GM19324 (cell line): ENCODE measurements around the gene HSPD1.
"Not testable (repeated sequence)": the region's sequence is repeated elsewhere in the genome, so short reads cannot be mapped to it uniquely, and the experiment has no call there.

Experiments used
- ATAC-seq: cut with Tn5 transposase; IDR thresholded peaks from one replicate; pipeline ENCODE4 v1.9.1; 2021; ENCODE audit warnings: mild to moderate bottlenecking, moderate library complexity; ENCODE audit not compliant: unreplicated experiment, low FRiP score

HSPD1 gene

DNA sequence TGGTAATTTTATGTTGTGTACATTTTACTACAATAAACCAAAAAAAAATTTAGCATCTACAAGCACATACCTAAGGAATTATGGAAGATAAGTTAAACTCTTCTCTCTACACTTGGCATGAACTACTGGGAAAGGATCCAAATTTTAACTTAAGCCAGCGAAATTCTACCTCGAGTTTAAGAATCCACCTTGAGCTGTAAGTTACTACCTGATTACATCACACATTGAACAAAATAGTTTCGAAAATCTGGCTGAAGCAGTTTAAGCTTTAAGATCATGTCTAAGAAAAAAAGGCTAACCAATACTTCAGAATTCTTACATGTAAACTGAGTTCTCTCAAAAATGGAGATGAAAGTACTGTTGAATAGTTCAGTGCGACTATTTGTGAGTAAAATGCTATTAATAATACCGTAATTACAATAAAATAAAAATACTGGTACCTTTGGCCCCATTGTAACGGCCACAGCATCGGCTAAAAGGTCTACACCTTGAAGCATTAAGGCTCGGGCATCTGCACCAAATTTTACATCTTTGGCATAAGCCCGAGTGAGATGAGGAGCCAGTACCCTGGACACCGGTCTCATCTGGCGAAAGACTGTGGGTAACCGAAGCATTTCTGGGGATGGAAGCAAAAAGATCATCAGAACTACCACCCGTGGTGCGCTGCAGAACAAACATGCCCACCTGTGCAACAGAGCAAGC is 1.3 kb downstream of the HSPD1 start:
- no peak for ATAC-seq

DNA sequence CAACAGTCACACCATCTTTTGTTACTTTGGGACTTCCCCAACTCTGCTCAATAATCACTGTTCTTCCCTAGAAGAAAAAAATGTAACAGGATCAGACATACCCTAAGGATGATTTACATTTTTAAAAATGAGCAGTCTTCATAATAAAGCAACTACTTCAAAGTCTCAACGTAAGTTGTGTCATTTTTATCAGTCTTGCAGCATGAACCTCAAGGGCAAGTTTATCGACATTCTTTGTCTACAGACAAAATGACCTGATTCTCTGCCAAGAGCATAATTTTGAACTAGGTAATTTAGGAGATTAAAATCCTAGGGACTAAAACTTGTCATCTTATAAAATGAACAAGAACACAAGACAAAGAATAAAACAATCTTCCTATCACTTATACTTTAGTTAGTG is 2.3 kb downstream of the HSPD1 start:
- ATAC-seq, result no peak

DNA sequence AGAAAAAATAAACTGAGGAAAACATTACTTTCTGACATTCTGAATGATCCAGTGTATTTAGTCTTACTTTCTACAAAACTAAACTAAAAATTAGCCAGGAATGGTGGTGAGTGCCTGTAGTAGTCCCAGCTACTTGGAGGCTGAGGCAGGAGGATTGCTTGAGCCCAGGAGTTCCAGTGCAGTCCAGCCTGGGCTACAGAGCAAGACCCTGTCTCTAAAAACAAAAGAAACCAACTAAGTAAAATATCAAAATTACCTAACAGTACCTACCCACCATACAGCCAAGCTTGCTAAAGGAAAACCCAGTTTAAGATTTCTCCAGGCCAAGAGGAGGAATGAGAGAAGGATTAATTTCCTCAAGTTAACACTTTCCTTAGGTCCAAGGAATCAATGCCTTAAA is 2.9 kb downstream of the HSPD1 start:
- ATAC-seq, result no peak

DNA sequence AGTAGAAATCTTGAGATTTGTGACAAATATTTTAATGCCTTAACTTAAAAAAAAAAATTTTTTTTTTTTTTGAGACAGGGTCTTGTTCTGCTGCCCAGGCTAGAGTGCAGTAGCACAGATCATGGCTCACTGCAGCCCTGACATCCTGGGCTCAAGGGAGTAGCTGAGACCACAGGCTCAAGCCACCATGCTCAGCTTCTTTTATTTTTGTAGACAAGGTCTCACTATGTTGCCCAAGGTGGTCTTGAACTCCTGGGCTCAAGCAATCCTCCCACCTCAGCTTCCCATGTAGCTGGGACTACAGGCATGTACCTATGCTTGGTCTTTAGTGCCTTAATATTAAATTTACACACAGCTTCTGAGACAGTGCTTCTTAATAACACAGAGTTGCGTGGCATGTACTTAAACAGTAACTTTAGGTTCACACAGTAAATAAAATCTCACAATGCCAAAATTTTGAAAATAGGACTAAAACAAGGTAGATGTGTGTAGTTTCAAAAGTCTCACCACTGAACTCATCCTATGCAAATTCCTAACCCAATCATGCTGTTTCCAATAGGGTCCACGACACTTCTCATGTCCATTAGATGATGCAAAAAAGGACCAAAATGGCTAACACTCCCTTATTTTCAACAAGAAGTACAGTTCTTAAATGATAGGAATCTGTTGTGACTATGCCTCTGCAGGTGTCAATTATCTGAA is 4.1 kb downstream of the HSPD1 start:
- ATAC-seq, result no peak

DNA sequence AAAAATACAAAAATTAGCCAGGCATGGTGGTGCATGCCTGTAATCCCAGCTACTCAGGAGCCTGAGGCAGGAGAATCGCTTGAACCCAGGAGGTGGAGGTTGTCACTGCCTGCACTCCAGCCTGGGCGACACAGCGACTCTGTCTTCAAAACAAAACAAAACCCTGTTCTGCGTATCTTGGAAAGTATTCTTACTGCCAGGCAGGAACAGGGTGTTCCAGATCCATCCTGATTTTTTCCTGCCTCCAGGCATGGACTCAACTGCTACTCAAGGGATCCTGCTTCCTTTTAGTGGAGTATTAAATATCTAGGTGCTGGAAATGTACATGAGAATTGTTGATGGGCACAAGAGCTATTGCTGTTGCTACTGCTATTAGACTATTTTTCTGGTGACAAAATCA is 12.3 kb downstream of the HSPD1 start:
- no peak for ATAC-seq

DNA sequence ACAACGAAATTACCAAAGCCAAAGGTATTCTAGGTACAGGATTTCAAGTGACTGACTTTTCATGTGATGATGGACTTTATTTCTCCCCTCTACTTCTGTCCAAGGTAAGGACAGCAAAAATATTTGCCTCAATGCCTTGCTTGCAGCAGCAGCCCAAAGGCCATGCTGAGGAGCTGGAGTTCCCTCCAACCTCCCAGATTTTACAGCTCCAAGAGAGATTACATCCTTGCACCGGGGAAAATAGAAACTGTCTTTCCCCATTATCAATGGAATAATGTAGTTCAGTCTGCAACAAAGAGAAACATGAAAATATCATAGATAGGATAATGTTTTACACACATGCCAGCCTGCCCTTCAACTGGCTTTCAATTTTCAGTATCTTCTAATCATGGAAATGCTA is 13.5 kb downstream of the HSPD1 start:
- ATAC-seq, result no peak

DNA sequence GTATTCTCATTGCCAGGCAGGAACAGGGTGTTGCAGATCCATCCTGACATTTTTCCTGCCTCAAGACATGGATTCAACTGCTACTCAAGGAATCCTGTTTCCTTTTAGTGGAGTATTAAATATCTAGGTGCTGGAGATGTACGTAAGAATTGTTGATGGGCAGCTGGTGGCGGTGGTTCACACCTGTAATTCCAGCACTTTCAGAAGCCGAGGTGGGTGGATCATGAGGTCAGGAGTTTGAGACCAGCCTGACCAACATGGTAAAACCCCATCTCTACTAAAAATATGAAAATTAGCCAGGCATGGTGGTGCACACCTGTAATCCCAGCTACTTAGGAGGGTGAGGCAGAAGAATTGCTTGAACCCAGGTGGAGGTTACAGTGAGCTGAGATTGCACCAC is 15.4 kb downstream of the HSPD1 start:
- not testable (repeated sequence) for ATAC-seq

DNA sequence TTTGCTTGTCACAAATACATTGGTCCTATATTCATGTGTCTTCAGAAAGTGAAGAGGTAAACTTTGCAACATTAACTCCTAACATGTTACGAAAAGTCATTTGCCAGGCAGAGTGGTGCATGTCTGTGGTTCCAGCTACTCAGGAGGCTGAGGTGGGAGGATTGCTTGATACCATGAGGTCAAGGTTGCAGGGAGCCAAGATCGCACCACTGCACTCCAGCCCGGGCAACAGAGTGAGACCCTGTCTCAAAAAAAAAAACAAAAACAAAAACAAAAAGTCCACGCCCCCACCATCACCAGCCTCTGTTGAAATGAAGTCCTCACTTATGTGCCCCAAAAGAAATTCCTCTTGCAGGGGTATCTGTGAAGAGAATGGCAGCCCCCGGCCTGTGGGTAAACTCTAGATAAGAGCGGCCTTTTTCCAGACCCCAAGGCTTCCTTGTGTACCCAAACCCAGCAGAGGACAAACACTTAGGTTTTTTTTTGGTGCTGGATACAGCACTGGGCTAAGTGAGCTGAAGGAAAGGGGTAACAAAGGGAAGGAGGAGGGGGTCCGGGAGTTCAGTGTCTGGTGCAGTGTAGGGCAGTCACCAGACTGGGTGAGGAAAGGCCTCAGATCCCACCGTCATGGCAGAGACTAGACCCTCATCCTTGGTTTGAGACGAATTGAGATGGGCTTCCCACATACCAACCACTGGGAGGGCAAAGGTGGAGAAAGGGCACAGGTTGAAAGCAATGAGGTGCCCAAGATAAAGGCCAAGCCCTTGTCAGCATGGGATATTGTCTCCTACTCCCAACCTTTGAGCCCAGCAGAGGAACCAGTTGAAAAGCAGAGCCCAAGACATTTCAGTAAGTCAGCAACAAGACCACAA is 19.2 kb downstream of the HSPD1 start:
- no peak for ATAC-seq

DNA sequence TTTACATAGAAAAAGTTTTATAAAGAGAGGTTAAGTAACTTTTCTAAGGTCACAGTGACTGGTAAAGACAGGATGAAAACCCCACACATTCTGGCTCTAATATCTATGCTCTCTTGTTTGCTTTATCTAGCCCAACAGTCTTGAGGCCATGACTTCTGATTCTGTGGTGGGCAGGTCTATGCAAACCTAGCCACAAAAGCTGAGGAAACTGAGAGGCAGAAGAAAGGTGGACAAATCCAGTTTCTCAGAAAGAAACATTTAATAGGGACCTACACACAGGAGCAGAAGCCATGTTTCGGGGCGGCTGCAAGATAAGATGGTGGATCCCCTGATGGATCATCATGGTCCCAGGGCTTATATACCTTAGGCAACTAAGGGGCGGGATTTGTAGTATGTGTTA is 21.8 kb downstream of the HSPD1 start:
- ATAC-seq, result no peak

DNA sequence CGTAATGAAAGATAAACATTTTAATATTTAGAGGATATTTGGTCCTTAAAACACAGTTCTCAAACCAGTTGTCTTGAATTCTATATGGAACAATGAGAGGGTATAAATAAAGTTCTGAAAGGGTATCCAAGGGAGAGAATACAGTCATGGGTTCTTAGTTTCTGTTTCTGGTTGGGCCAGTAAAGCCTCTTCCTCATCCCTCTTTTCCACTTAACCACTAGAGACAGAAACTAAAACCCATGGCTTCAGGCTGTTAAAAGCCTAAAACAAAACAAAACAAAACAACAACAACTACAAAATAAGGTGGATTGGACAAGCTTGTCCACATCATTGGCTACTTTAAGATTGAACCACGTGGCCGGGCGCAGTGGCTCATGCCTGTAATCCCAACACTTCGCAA is 27.5 kb downstream of the HSPD1 start:
- ATAC-seq, result no peak

DNA sequence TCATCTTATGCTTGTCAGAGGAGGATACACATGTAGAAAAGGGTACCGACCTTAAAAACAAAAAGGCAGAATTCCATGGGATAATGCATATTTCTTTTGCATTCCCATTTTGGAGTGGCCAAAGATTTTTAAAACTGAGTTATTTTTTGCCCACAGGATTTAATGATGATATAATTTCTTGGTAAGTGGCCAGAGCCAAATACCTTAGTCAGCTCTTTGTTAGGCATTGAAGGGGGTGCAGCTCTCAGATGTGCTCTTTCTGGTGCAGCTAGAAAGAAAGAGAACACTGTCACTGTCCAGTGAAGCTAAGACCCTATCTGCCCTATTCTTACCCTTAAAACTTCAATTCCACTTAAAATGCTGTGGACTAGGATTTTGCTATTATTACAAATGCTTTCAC is 35.5 kb downstream of the HSPD1 start:
- no peak for ATAC-seq

DNA sequence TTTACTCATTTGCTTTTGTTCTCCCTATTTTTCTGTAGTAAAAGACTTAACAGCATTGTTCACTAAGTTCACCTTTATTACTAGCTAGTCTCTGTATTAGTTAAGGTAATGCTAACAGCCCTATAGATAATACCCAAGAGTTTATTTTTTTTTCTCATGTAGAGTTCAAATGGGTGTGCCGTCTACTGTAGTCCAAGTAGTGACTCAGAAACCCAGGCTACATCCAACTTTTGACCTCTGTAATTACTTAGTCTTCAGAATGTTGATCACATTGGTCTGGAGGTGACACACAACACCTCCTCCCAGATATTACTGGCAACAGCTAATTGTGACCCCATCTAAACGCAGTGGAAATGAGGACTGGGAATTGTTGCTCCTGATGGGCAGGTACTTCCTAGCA is 38.6 kb downstream of the HSPD1 start:
- ATAC-seq, result no peak

DNA sequence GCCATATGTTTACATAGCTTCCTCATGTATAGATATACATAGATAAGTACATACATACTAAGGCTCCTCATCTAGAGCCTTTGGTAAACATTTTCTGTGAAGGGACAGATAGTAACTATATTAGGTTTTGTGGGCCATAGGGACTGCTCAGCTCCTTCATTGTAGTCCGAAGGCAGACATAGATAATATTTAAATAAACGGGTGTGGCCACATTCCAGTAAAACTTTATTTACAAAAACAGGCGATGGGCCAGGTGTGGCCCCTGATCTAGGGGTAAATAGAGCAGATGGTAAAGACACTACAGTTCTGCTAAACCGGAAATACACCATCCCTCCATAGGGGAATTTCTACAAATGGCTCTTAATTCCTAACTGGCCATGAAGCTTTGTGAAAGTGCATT is 39.0 kb downstream of the HSPD1 start:
- ATAC-seq, result no peak

DNA sequence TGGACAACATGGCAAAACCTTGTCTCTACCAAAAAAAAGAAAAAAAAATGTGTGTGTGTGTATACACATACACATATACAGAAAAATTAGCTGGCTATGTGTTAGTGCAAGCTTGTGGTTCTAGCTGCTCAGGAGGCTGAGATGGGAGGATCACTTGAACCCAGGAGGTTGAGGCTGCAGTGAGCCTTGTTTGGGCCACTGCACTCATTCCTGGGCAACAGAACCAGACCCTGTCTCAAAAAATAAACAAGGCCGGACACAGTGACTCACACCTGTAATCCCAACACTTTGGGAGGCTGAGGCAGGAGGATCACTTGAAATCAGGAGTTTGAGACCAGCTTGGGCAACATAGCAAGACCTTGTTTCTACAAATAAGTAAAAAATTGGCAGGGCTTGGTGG is 44.2 kb downstream of the HSPD1 start:
- ATAC-seq, result no peak

DNA sequence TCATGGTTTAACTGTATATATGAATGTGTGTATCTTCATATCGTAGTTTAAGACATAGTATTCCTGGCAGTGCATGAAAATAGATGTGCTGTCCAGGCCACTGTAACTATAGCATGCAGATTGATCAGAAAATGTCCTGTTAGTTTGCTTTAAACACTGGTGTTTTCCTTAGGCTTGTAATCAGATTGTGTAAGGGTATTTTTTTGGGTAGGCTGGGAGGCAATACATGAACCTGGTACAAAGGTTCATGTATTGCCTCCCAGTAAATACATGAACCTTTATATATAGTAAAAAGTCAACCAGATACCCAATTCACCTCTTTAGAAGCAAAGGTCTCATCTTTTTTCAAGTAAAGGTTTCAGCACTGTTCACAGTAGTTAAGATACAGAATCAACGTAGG is 44.7 kb downstream of the HSPD1 start:
- ATAC-seq, result no peak

DNA sequence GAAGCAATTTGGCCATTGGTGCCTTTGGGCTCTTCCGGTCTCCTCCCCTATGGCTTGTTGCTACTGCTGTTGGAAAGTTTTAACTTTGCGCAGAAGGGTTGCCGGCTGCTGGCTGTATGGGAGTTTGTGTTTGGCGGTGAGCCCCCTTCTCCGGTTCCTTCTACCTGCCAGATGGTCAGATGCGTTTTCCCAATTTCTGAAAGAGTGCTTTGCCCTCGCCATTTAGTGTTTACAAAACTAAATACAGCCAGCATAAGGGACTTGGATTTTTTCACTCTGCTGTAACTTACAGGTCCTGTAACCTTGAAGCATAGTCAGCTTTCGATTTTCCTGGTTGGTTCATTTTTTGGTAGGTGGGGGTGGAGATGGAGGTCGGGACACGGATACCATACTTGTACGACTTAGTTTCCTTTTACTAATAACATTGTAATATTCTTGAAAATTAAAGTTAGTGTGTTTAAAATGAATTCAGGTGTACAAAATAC is 45.7 kb downstream of the HSPD1 start:
- peak; percentile 24 for ATAC-seq

DNA sequence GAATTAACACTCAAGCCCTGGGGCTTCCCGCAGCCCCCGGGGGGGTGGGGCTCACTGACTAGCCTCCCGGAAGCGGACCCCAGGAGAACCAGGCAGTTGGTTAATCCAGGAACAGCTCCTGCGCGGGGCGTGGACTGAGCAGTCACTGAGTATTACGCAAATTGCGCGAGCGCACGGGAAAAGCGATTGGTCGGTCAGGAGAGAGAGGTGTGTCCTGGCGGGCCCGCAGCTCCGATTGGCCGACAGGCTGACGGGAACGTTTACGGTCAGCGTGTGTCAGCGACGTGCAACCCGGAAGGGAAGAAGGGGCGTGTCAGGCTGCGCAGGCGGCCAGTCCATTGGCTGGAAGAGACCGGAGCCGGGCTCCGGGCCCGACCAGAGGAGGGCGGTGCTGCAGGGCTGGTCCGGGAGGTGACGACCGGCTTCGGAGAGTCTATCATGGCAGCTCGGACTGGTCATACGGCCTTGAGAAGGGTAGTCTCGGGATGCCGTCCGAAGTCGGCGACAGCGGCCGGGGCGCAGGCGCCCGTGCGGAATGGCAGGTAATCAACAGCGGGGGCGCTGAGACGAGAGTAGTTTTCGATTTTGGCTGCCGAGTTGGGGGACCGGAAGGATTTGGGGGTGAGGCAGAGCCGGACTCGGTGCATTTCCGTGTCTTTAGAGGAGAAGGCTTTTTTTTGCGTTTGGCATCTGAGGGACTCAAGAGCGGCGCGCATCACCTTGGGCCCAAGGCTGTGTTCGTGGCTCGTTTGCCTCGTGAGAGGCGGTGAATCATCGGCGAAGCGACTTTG is 46.3 kb downstream of the HSPD1 start, which contains the start of gene COQ10B:
TSS of gene COQ10B (plus strand) at position 430 of the 791 bp plus-strand sequence. CDS start at position 439, 9 bp downstream.
- peak; percentile 98 for ATAC-seq

DNA sequence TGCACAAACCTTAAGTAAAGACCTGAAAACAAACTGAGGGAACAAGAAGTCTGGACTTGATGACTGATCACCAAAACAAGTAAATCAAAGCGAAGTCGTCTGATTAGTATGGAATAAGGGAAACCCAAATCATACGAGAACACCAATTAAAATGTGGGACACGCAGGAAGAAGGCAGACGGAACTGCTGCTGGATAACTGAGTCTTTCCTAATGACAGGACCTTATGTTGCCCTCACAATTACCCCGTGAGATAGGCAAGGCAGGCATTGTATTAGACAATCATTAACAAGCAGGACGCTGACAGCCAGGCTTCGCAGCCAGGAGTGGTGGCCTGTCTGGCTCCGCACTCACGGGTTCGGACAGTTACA is 46.9 kb downstream of the HSPD1 start:
- no peak for ATAC-seq

DNA sequence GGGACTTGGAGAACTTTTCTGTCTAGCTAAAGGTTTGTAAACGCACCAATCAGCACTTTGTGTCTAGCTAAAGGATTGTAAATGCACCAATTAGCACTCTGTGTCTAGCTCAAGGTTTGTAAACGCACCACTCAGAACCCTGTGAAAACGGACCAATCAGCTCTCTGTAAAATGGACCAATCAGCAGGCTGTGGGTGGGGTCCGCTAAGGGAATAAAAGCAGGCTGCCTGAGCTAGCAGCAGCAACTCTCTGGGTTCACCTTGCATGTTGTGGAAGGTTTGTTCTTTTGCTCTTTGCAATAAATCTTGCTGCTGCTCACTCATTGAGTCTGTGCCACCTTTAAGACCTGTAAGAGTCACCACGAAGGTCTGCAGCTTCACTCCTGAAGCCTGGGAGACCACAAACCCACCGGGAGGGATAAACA is 48.7 kb downstream of the HSPD1 start:
- not testable (repeated sequence) for ATAC-seq

DNA sequence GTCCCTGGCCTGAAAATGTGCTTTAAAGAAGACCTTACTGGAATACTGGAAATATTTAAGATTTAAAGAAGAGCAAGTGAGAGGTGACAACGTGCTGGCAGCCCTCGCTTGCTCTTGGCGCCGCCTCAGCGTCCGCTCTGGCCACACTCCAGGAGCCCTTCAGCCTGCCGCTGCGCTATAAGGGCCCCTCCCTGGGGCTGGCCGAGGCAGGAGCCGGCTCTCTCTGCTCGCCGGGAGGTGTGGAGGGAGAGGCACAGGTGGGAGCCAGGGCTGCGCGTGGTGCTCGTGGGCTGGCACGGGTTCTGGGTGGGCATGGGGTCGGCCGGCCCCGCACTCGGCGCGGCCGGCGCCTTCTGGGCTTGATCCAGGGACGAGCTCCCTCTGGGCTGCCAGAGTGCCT is 49.2 kb downstream of the HSPD1 start:
- no peak for ATAC-seq
